GM10266 (cell line): ENCODE results near the gene NME7.

Experiments used
- DNase-seq: peaks from one replicate; pipeline ENCODE4 v3.0.0; 2012; ENCODE audit errors: extremely low spot score
- CTCF ChIP-seq: IDR thresholded peaks from 2 replicates; pipeline ENCODE4 v1.5.1; 2012; ENCODE audit warnings: mild to moderate bottlenecking, low read depth; ENCODE audit not compliant: control insufficient read depth, insufficient read depth; ENCODE audit errors: missing control alignments

The NME7 gene

GRCh38 chr1:169155675-169156074 is 211.9 kb downstream of the NME7 start:
- TF ChIP-seq CTCF: no peak
- no peak for DNase-seq

DNA sequence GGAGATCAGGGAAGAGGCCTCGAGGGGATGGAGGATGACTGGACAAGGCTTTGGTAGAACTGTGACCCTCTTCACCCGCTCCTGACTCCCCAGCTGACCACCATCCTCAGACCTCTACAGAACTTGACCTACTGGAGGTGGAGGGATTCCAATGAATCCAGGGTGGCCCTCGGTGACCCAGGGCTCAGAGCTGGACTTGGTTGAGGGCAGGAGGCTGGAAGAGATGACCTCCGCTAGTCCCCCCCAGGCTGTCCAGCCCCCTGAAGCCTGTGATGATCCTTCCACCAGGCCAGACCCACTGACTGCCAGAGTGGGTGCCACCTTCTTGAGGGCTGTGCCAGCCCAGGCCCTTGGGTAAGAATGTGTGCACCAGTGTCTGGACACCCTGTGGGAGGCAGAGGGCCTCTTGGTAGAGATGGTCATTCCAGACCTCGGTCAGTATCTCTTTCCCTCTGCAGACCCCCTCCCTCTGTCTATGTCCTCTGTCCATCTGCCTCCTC is 216.2 kb downstream of the NME7 start:
- no peak for DNase-seq
- TF ChIP-seq CTCF: no peak

DNA sequence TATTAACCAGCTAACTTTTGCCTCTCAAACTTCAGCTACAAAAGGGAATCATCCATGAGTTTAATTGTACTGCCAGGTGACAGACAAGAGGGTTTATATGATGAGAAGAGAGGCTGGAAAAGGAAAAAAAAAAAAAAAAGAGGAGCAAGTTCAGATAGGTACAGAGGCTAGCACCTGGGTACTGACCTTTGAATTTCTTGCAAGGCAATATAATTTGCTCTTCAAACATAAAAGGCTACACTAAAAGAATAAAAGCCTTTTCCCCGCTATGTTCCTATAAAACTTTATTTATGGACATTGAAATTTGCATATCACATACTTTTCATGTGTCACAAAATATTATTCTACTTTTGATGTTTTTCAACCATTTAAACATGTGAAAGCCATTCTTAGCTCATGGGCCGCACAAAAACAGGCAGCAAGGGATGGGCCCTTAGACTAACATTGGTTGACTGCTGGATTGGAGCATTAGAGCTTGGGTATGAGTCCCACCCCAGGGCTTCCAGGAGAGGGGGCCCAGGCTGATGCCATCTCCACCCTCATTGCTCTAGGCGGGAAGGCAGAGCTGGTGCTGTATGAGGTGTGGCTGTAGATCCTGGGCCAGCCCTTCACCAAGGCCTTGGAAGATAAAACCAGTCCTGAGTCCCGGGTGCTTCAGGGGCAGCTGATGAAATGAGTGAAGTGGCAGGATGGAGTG is 216.8 kb downstream of the NME7 start:
- no peak for TF ChIP-seq CTCF

GRCh38 chr1:169149555-169150286 is 217.9 kb downstream of the NME7 start:
- TF ChIP-seq CTCF: no peak
- DNase-seq: no peak

More for the DNA sequence above, 216.8 kb downstream of the NME7 start:
- no peak for DNase-seq

DNA sequence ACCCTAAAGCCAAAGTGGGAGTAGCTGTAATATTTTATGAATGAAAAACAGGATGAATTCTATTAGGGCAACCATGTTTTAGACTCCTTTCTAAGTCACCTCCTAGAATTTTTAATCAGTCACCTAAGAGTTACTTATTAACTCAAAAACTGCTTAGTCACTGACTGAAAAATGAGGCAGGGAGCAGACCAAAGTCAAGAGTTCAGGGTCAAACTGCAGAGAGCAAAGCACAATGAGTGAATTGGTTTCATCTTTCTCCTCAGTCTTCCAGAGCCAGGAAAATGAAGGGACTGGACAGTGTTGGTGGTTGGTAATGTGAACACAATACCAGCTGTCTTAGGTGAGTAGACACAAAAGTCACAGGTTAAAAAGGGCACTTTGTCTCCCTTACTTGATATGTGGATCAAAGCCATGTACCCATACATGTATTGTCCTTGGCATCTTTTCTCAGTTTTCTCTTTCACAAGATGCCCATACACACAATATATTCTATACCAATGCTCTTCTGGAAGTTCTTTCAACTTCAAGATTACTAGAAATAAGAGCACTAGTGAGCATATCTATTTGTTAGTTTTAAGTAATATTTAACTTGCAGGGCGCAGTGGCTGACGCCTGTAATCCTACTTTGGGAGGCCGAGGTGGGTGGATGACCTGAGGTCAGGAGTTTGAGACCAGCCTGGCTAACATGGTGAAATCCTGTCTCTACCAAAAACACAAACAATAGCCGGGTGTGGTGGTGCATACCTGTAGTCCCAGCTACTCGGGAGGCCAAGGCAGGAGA is 218.9 kb downstream of the NME7 start:
- no peak for TF ChIP-seq CTCF
- no peak for DNase-seq

- no peak for TF ChIP-seq CTCF
Observed at GRCh38 chr1:169146576-169147214, 220.9 kb downstream of the NME7 start.

More at GRCh38 chr1:169146576-169147214, 220.9 kb downstream of the NME7 start:
- no peak for DNase-seq
